AG04449 (cell line): ENCODE results near the gene IQCK.

Source experiments
- CTCF ChIA-PET: fragments of 350-600 bp; formaldehyde crosslinking; extraction: SDS; loops from one replicate; lab custom pipeline; 2021; ENCODE audit warnings: antibody characterized with exemption; lab: Yijun Ruan, JAX
- POLR2A ChIA-PET: fragments of 400-600, 350-600 bp; formaldehyde crosslinking; extraction: SDS; loops from one replicate; lab custom pipeline; 2020; ENCODE audit warnings: antibody characterized with exemption, inconsistent platforms; lab: Yijun Ruan, JAX
- DNase-seq: peaks from one replicate; pipeline ENCODE4 v3.0.0-alpha.2; 2010; ENCODE audit warnings: low read depth, low spot score
- H3K4me3 ChIP-seq: 2 replicates; pipeline ENCODE4 v1.5.1; 2011; ENCODE audit warnings: low read depth, mild to moderate bottlenecking, control low read depth, low read length
- CTCF ChIP-seq: IDR thresholded peaks from one replicate; pipeline ENCODE4 v1.5.1; 2011; ENCODE audit warnings: mild to moderate bottlenecking, moderate library complexity, low read length, control low read depth, inconsistent platforms; ENCODE audit not compliant: insufficient read depth; ENCODE audit errors: missing control alignments

Gene IQCK

GRCh38 chr16:19885451-19886072, 167.5 kb downstream of the IQCK start:
- TF ChIP-seq CTCF, result no peak
- DNase-seq, result no peak
- CTCF ChIA-PET, result interaction anchor here (1.0 to 6.6 kb wide), 21 partner anchors 9 to 498 kb away, joined by 3 to 250 read pairs (median 5); partner anchors contain the start of gene VPS35L
- H3K4me3 ChIP-seq, result peak overlapping the region; percentile 61
- POLR2A ChIA-PET, result interaction anchor here (0.5 kb wide), 1 partner anchor 372 kb away, joined by 3 read pairs; no protein-coding TSS in a partner anchor

- ChIA-PET POLR2A (interaction anchor here (0.5 to 0.6 kb wide), 2 partner anchors 13 to 373 kb away, joined by 3 to 4 read pairs; no protein-coding TSS in a partner anchor), CTCF (interaction anchor here (0.6 to 6.6 kb wide), 48 partner anchors 10 to 499 kb away, joined by 3 to 250 read pairs (median 4); partner anchors contain the start of gene VPS35L)
- peak; percentile 100 for TF ChIP-seq CTCF
- peak overlapping the region; percentile 29 for H3K4me3 ChIP-seq
- DNase-seq, result peak; percentile 12
These were observed 168.2 kb downstream of the IQCK start for GRCh38 chr16:19886073-19886941.

GRCh38 chr16:19888834-19889233, 170.8 kb downstream of the IQCK start:
- ChIA-PET CTCF (interaction anchor here (1.0 to 6.6 kb wide), 8 partner anchors 11 to 330 kb away, joined by 3 to 250 read pairs (median 12); partner anchors contain the start of gene VPS35L), POLR2A (no interaction called here)
- TF ChIP-seq CTCF, result no peak
- DNase-seq, result no peak
- H3K4me3 ChIP-seq, result no peak overlapping the region

- no peak for TF ChIP-seq CTCF
- ChIA-PET CTCF (interaction anchor here (1.0 to 3.5 kb wide), 9 partner anchors 8 to 335 kb away, joined by 3 to 21 read pairs (median 4); partner anchors contain the start of gene VPS35L), POLR2A (no interaction called here)
- no peak for DNase-seq
- no peak overlapping the region for H3K4me3 ChIP-seq
These were observed 172.8 kb downstream of the IQCK start for GRCh38 chr16:19890901-19891300.

GRCh38 chr16:19892902-19893301, 174.8 kb downstream of the IQCK start:
- CTCF ChIA-PET, result interaction anchor here (1.2 to 3.5 kb wide), 3 partner anchors 14 to 492 kb away, joined by 3 to 11 read pairs (median 4); no protein-coding TSS in a partner anchor
- no peak for TF ChIP-seq CTCF
- DNase-seq, result no peak
- H3K4me3 ChIP-seq, result no peak overlapping the region
- POLR2A ChIA-PET, result no interaction called here
